ENCODE data around the gene KRTAP10-11. TPM values are rescaled to one million over a fixed set of nuclear protein-coding genes. Genes with fewer than 3 reads are reported as not detected.
A peak's percentile ranks its signal among the peaks of the same experiment; 100 is the strongest.

The KRTAP10-11 gene
- polyA plus RNA-seq, 3 donors = not detected

DNA sequence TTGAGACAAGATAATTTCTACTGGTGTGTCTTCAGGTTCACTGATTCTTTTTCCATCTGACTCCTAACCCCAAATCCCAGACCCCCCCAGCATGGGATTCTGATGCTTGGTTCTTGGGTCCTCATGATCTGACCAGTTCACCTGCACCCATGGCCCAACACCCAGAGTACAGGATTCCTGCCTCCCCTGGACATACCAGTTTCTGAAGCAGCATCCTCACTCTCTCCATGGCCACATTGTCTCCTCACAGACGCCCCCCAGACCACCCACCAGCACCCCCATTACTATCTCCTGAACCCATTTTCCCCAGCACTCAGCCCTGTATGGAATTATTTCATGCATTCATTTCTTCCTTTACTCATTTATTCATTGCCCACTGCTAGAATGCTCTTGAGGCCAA lies 10.7 kb downstream of the KRTAP10-11 start:
- TF ChIP-seq, protein P1, sequence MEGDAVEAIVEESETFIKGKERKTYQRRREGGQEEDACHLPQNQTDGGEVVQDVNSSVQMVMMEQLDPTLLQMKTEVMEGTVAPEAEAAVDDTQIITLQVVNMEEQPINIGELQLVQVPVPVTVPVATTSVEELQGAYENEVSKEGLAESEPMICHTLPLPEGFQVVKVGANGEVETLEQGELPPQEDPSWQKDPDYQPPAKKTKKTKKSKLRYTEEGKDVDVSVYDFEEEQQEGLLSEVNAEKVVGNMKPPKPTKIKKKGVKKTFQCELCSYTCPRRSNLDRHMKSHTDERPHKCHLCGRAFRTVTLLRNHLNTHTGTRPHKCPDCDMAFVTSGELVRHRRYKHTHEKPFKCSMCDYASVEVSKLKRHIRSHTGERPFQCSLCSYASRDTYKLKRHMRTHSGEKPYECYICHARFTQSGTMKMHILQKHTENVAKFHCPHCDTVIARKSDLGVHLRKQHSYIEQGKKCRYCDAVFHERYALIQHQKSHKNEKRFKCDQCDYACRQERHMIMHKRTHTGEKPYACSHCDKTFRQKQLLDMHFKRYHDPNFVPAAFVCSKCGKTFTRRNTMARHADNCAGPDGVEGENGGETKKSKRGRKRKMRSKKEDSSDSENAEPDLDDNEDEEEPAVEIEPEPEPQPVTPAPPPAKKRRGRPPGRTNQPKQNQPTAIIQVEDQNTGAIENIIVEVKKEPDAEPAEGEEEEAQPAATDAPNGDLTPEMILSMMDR (IDR thresholded peaks at IDR 0.05) = no peak
- H3K9me3 ChIP-seq (replicated peaks in 1 of 2; ENCODE audit: control insufficient read depth in 1 of 2, insufficient read depth in 1 of 2, low read length in 2 of 2) = peaks cover 16 to 51% of the 10 kb centered on the region in 2 donors
- no peak overlapping the region for H3K4me2 ChIP-seq (replicated peaks; ENCODE audit: extremely low read depth, low read length, poor library complexity, severe bottlenecking)
- Mint-ChIP-seq H3K9me3 (peaks cover 27 to 61% (median 51%) of the 10 kb centered on the region in 7 donors), H3K36me3 (no peaks in the 10 kb centered on the region), H3K4me1 (no peaks in the 10 kb centered on the region), H3K27ac (no peak overlapping the region), H3K27me3 (ENCODE audit: low read depth in 3 of 3) (peaks cover 7 to 12% (median 10%) of the 10 kb centered on the region in 3 donors), H3K4me3 (no peak overlapping the region)
- intact Hi-C loops (cut with micrococcal nuclease) = no loop called here
- H3K36me3 ChIP-seq (replicated peaks in 1 of 2; ENCODE audit: control insufficient read depth in 1 of 2, insufficient read depth in 2 of 2, low read length in 2 of 2) = no peaks in the 10 kb centered on the region
- no peak overlapping the region for H3K27ac ChIP-seq (ENCODE audit: low read depth in 1 of 2, low read length in 2 of 2)
- H4K20me1 ChIP-seq (ENCODE audit: insufficient read depth, low read length) = no peaks in the 10 kb centered on the region
- H2AFZ ChIP-seq (ENCODE audit: insufficient read depth, low read depth, low read length, poor library complexity, severe bottlenecking) = no peak overlapping the region
- WGBS (ENCODE audit: insufficient coverage) = 80% methylated on average over 1 of the region's 1 CpG
- no peak overlapping the region for H3K4me3 ChIP-seq (replicated peaks in 1 of 3; ENCODE audit: low read depth in 2 of 3, low read length in 3 of 3)
- no peak for DNase-seq
- H3K27me3 ChIP-seq (ENCODE audit: control insufficient read depth in 2 of 2, insufficient read depth in 2 of 2, low read length in 2 of 2) = no peaks in the 10 kb centered on the region
- no peak overlapping the region for H3K9ac ChIP-seq (ENCODE audit: insufficient read depth, low read length, poor library complexity, severe bottlenecking)
- no peaks in the 10 kb centered on the region for H3K79me2 ChIP-seq (ENCODE audit: insufficient read depth, low read length)
- no peaks in the 10 kb centered on the region for H3K4me1 ChIP-seq (ENCODE audit: control insufficient read depth in 1 of 2, insufficient read depth in 2 of 2, low read length in 2 of 2)

DNA sequence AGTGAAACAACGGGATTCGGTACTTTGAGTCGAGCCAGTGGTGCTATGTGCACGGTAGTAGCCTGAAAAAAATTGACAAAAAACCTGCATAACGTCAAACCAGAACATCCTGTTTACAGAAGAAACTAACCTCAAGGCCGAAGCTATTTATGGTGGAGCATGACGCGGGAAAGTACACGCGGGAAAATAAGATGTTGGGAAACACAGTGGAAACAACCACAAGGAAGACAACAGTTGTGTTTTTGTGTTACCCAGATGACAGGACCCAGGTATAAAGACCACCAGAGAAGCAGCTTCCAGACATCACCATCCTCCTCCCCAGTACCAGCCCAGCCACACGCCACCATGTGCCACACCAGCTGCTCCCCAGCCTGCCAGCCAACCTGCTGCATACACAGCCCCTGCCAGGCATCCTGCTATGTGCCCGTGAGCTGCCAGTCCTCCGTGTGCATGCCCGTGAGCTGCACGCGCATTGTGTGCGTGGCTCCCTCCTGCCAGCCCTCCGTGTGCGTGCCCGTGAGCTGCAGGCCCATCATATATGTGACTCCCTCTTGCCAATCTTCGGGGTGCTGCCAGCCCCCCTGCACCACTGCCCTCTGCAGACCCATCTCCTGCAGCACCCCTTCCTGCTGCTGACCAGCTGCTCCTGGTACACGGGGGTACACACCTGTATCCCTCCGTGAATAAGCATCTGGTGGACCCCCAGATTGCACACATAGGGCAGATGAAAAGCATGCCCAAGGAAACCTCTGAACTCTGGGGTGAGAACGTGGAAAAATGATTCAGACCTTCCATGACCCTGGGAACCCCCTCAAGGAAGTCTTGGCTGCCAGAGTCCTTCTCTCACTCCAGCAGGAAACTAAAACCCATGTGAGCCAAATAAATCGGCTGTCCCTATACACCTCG lies 11.7 kb downstream of the KRTAP10-11 start, which contains the start of gene KRTAP12-3:
Gene KRTAP12-3, plus strand, starts transcription at position 298 of the 906 bp plus-strand sequence. Its CDS starts 48 bp downstream, at position 346.
- Histone ChIP-seq H3K79me2 (ENCODE audit: insufficient read depth, low read length) (no peaks in the 10 kb centered on the region), H3K9me3 (replicated peaks in 1 of 2; ENCODE audit: control insufficient read depth in 1 of 2, insufficient read depth in 1 of 2, low read length in 2 of 2) (peaks cover 16 to 51% of the 10 kb centered on the region in 2 donors), H3K4me3 (replicated peaks in 1 of 3; ENCODE audit: low read depth in 2 of 3, low read length in 3 of 3) (no peak within 1 kb of the TSS), H3K27ac (ENCODE audit: low read depth in 1 of 2, low read length in 2 of 2) (no peak within 1 kb of the TSS), H3K9ac (ENCODE audit: insufficient read depth, low read length, poor library complexity, severe bottlenecking) (no peak within 1 kb of the TSS), H3K4me1 (ENCODE audit: control insufficient read depth in 1 of 2, insufficient read depth in 2 of 2, low read length in 2 of 2) (no peaks in the 10 kb centered on the region), H4K20me1 (ENCODE audit: insufficient read depth, low read length) (no peaks in the 10 kb centered on the region), H3K27me3 (ENCODE audit: control insufficient read depth in 2 of 2, insufficient read depth in 2 of 2, low read length in 2 of 2) (no peaks in the 10 kb centered on the region), H3K36me3 (replicated peaks in 1 of 2; ENCODE audit: control insufficient read depth in 1 of 2, insufficient read depth in 2 of 2, low read length in 2 of 2) (no peaks in the 10 kb centered on the region), H2AFZ (ENCODE audit: insufficient read depth, low read depth, low read length, poor library complexity, severe bottlenecking) (no peak within 1 kb of the TSS), H3K4me2 (replicated peaks; ENCODE audit: extremely low read depth, low read length, poor library complexity, severe bottlenecking) (no peak within 1 kb of the TSS)
- Mint-ChIP-seq H3K4me1 (no peaks in the 10 kb centered on the region), H3K36me3 (no peaks in the 10 kb centered on the region), H3K27me3 (ENCODE audit: low read depth in 3 of 3) (peaks cover 8 to 12% (median 10%) of the 10 kb centered on the region in 3 donors), H3K9me3 (peaks cover 27 to 59% (median 45%) of the 10 kb centered on the region in 7 donors), H3K4me3 (no peak within 1 kb of the TSS), H3K27ac (peak within 1 kb of the TSS in 2 of 7 donors; percentile 47 to 52)
- TF ChIP-seq, protein P1 (IDR thresholded peaks at IDR 0.05) = no peak
- intact Hi-C loops (cut with micrococcal nuclease) = no loop called here
- no peak for DNase-seq
- 76% methylated on average over 21 of the region's 26 CpGs for WGBS (ENCODE audit: insufficient coverage)
